ENCODE measurements around the gene ASB18.
"Not testable (repeated sequence)": the region's sequence is repeated elsewhere in the genome, so short reads cannot be mapped to it uniquely, and the experiment has no call there.

ASB18 gene

GRCh38 chr2:236290742-236291425, 26.7 kb upstream of the ASB18 start:
- no peak overlapping the region for H3K4me3 Mint-ChIP-seq
- H3K27me3 Mint-ChIP-seq (ENCODE audit: low read depth), result peaks cover 30% of the 10 kb centered on the region
- H3K4me1 Mint-ChIP-seq, result no peaks in the 10 kb centered on the region
- H3K9me3 Mint-ChIP-seq, result no peaks in the 10 kb centered on the region
- TF ChIP-seq CTCF (IDR thresholded peaks at IDR 0.05; ENCODE audit: unreplicated experiment in 3 of 3), result no peak
- H3K27ac Mint-ChIP-seq, result no peak overlapping the region
- H3K36me3 Mint-ChIP-seq (ENCODE audit: low read depth), result no peaks in the 10 kb centered on the region

GRCh38 chr2:236289766-236290462, 25.7 kb upstream of the ASB18 start:
- Mint-ChIP-seq H3K9me3 (no peaks in the 10 kb centered on the region), H3K27me3 (ENCODE audit: low read depth) (peaks cover 25% of the 10 kb centered on the region), H3K4me1 (no peaks in the 10 kb centered on the region), H3K4me3 (no peak overlapping the region), H3K36me3 (ENCODE audit: low read depth) (no peaks in the 10 kb centered on the region), H3K27ac (no peak overlapping the region)
- TF ChIP-seq CTCF (IDR thresholded peaks at IDR 0.05; ENCODE audit: unreplicated experiment in 3 of 3), result no peak

- peaks cover 20% of the 10 kb centered on the region for H3K27me3 Mint-ChIP-seq (ENCODE audit: low read depth)
- H3K4me3 Mint-ChIP-seq, result not testable (repeated sequence)
Observed at GRCh38 chr2:236288373-236288772, 24.2 kb upstream of the ASB18 start.

DNA sequence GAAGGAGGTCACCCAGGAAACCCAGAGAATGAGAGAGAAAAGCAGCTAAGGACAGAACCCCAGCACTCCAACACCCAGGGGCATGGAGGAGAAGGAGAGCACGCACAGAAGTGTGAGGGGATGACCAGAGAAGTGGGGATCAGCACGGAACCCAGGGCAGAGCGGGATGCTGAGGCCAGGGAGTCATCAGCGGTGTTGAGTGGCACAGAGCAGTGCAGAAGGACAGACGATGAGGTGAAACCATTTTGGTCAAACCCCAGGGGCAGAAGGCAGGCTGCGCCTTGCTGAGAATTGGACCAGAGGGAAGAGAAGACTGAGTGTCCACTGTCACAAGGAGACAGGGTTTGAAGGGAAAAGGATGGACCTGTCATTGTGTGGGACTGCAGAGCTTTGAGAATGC, 23.4 kb upstream of the ASB18 start:
- Mint-ChIP-seq H3K27me3 (ENCODE audit: low read depth) (peaks cover 20% of the 10 kb centered on the region), H3K4me1 (no peaks in the 10 kb centered on the region), H3K27ac (no peak overlapping the region), H3K9me3 (peaks cover 5% of the 10 kb centered on the region), H3K4me3 (no peak overlapping the region), H3K36me3 (ENCODE audit: low read depth) (no peaks in the 10 kb centered on the region)
- no peak for TF ChIP-seq CTCF (IDR thresholded peaks at IDR 0.05; ENCODE audit: unreplicated experiment in 3 of 3)

More at GRCh38 chr2:236288373-236288772, 24.2 kb upstream of the ASB18 start:
- not testable (repeated sequence) for H3K27ac Mint-ChIP-seq; H3K9me3 Mint-ChIP-seq; H3K36me3 Mint-ChIP-seq (ENCODE audit: low read depth); H3K4me1 Mint-ChIP-seq

GRCh38 chr2:236286873-236287545, 22.8 kb upstream of the ASB18 start:
- Mint-ChIP-seq H3K27ac (no peak overlapping the region), H3K36me3 (ENCODE audit: low read depth) (no peaks in the 10 kb centered on the region), H3K4me3 (no peak overlapping the region), H3K9me3 (peaks cover 12% of the 10 kb centered on the region), H3K27me3 (ENCODE audit: low read depth) (peaks cover 20% of the 10 kb centered on the region), H3K4me1 (no peaks in the 10 kb centered on the region)
- TF ChIP-seq CTCF (IDR thresholded peaks at IDR 0.05; ENCODE audit: unreplicated experiment in 3 of 3), result no peak

GRCh38 chr2:236284208-236284607, 20.0 kb upstream of the ASB18 start:
- H3K27me3 Mint-ChIP-seq (ENCODE audit: low read depth), result peaks cover 5% of the 10 kb centered on the region
- no peaks in the 10 kb centered on the region for H3K36me3 Mint-ChIP-seq (ENCODE audit: low read depth)
- no peaks in the 10 kb centered on the region for H3K4me1 Mint-ChIP-seq
- H3K9me3 Mint-ChIP-seq, result peaks cover 20% of the 10 kb centered on the region
- no peak overlapping the region for H3K4me3 Mint-ChIP-seq
- TF ChIP-seq CTCF (IDR thresholded peaks at IDR 0.05; ENCODE audit: unreplicated experiment in 3 of 3), result no peak
- H3K27ac Mint-ChIP-seq, result no peak overlapping the region

Data from nephron (organoid).